ENCODE measurements around the gene SLC22A13.

SLC22A13 gene

DNA sequence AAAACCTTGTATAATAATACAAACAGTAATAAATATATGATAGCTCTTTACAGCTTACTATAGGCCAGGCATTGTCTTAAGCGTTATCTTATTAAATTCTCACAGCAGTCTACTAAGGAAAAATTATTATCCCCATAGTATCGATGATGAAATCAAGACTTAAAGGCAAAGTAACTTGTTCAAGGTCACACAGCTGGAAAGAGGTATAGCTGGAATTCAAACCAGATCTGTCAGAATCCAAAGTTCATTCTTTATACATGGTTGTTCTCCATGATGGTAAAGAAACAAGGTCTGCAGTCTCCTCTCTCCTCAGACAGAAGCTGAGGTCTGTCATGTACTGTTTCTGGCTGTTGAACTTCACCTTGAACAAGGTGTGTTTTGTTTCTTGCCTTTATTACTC lies 15.4 kb upstream of the SLC22A13 start:
- no peaks in the 10 kb centered on the region for H3K36me3 ChIP-seq (ENCODE audit: control insufficient read depth, insufficient read depth, low read length)
- H3K27me3 ChIP-seq (ENCODE audit: control insufficient read depth, insufficient read depth, low read length) = no peaks in the 10 kb centered on the region

DNA sequence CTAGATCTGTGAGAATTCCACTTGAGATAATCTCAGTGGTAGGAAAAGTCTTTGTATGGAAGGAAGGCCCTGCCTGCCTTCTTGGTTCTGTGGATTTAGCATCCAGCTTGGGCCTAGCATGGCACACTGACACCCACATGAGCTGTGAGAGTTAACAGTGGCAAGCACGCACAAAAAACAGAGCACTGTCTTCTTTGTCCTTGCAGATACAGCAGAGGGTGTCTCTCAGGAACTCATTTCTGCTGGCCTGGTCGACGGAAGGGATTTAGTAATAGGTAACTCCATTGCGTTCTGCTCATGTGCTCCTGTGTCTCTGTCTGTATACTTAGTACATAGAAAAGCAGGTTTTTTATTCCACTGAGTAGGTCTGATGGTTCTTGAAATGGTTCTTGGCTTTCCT lies 14.4 kb upstream of the SLC22A13 start:
- H3K27me3 ChIP-seq (ENCODE audit: control insufficient read depth, insufficient read depth, low read length) = no peaks in the 10 kb centered on the region
- TF ChIP-seq, protein P1, sequence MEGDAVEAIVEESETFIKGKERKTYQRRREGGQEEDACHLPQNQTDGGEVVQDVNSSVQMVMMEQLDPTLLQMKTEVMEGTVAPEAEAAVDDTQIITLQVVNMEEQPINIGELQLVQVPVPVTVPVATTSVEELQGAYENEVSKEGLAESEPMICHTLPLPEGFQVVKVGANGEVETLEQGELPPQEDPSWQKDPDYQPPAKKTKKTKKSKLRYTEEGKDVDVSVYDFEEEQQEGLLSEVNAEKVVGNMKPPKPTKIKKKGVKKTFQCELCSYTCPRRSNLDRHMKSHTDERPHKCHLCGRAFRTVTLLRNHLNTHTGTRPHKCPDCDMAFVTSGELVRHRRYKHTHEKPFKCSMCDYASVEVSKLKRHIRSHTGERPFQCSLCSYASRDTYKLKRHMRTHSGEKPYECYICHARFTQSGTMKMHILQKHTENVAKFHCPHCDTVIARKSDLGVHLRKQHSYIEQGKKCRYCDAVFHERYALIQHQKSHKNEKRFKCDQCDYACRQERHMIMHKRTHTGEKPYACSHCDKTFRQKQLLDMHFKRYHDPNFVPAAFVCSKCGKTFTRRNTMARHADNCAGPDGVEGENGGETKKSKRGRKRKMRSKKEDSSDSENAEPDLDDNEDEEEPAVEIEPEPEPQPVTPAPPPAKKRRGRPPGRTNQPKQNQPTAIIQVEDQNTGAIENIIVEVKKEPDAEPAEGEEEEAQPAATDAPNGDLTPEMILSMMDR (IDR thresholded peaks at IDR 0.05) = no peak
- H3K4me3 ChIP-seq (ENCODE audit: low read depth, low read length) = no peak overlapping the region
- no peaks in the 10 kb centered on the region for H3K79me2 ChIP-seq
- H3K4me1 ChIP-seq = no peaks in the 10 kb centered on the region
- no peak overlapping the region for H3K9ac ChIP-seq
- no peak overlapping the region for H3K27ac ChIP-seq
- no peak overlapping the region for H3K4me2 ChIP-seq (ENCODE audit: low read length)
- H3K9me3 ChIP-seq (ENCODE audit: control insufficient read depth, low read length) = no peaks in the 10 kb centered on the region
- no peaks in the 10 kb centered on the region for H3K36me3 ChIP-seq (ENCODE audit: control insufficient read depth, insufficient read depth, low read length)
- H2AFZ ChIP-seq = no peak overlapping the region

More for the DNA sequence above, 15.4 kb upstream of the SLC22A13 start:
- no peak overlapping the region for H2AFZ ChIP-seq
- H3K9me3 ChIP-seq (ENCODE audit: control insufficient read depth, low read length) = no peaks in the 10 kb centered on the region
- H3K27ac ChIP-seq = no peak overlapping the region
- TF ChIP-seq, protein P1 (IDR thresholded peaks at IDR 0.05) = no peak
- no peaks in the 10 kb centered on the region for H3K79me2 ChIP-seq
- H3K4me1 ChIP-seq = no peaks in the 10 kb centered on the region
- H3K9ac ChIP-seq = no peak overlapping the region
- no peak overlapping the region for H3K4me2 ChIP-seq (ENCODE audit: low read length)
- H3K4me3 ChIP-seq (ENCODE audit: low read depth, low read length) = no peak overlapping the region

DNA sequence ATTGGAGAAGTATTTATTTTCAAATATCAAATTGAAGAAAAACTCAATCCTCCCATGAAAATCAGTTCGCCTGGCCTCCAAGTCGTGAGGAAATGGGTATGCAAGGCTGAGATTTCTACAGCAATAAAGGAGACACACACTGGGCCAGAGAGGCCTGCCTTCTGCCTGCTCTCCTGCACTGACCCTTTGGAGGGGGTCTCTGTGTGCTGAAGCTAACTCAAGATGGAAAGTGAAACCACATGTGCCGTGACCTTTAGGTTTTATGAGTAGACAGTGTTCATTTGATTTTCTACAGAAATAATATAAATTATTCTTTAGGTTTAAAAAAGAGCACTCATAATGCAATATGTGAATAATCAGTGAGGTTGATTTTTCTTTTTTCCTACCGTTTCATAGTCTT lies 11.9 kb upstream of the SLC22A13 start:
- TF ChIP-seq, protein P1 (IDR thresholded peaks at IDR 0.05) = no peak
- H3K27ac ChIP-seq = no peak overlapping the region
- no peaks in the 10 kb centered on the region for H3K27me3 ChIP-seq (ENCODE audit: control insufficient read depth, insufficient read depth, low read length)
- H2AFZ ChIP-seq = no peak overlapping the region
- H3K9me3 ChIP-seq (ENCODE audit: control insufficient read depth, low read length) = no peaks in the 10 kb centered on the region
- no peaks in the 10 kb centered on the region for H3K79me2 ChIP-seq
- H3K4me3 ChIP-seq (ENCODE audit: low read depth, low read length) = no peak overlapping the region
- H3K4me2 ChIP-seq (ENCODE audit: low read length) = no peak overlapping the region
- H3K36me3 ChIP-seq (ENCODE audit: control insufficient read depth, insufficient read depth, low read length) = no peaks in the 10 kb centered on the region
- H3K4me1 ChIP-seq = no peaks in the 10 kb centered on the region
- H3K9ac ChIP-seq = no peak overlapping the region

DNA sequence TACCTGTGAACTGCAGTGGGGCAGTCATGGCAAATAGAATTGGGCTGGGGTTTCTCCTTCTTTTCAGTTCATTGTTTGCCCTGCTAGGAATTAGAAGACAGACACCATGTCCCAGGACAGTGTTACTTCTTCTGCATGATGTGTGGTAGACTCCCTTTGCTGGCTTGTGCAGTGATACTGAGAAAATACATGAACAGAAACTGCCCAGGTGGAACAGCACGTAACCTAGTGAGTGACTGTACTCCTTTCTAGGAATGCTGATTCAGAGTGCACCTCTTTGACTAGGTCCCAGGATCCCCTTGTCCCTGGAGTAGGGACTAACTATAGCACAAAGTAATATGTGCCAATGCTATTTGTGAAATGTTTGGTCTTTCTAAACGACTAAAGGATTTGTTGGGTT lies 10.7 kb upstream of the SLC22A13 start:
- Histone ChIP-seq H3K9ac (no peak overlapping the region), H3K36me3 (ENCODE audit: control insufficient read depth, insufficient read depth, low read length) (no peaks in the 10 kb centered on the region), H3K9me3 (ENCODE audit: control insufficient read depth, low read length) (no peaks in the 10 kb centered on the region), H2AFZ (no peak overlapping the region), H3K27ac (no peak overlapping the region), H3K79me2 (no peaks in the 10 kb centered on the region), H3K27me3 (ENCODE audit: control insufficient read depth, insufficient read depth, low read length) (no peaks in the 10 kb centered on the region), H3K4me2 (ENCODE audit: low read length) (no peak overlapping the region), H3K4me1 (no peaks in the 10 kb centered on the region), H3K4me3 (ENCODE audit: low read depth, low read length) (no peak overlapping the region)
- TF ChIP-seq, protein P1 (IDR thresholded peaks at IDR 0.05) = no peak

DNA sequence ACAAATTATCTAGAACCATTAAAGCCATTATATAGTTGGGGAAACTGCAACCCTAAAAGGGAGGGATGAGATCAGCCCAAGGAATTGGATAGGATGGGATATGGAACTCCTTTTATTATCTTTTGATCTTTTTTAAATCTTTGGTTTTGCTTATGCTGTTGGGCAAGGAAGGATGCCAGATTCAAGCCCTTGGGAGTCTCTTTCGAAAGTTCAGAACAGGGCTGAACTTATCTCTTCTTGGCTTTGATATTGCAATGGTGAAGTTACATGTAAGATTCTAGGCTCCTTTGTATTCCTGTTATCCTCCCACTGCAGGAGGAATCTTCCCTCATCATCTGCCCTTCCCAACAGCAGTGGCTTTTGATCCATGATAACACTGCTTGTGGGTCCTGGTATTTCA lies 10.0 kb upstream of the SLC22A13 start:
- Histone ChIP-seq H3K4me1 (no peaks in the 10 kb centered on the region), H3K4me3 (ENCODE audit: low read depth, low read length) (no peak overlapping the region), H3K36me3 (ENCODE audit: control insufficient read depth, insufficient read depth, low read length) (no peaks in the 10 kb centered on the region), H2AFZ (no peak overlapping the region), H3K4me2 (ENCODE audit: low read length) (no peak overlapping the region), H3K27ac (no peak overlapping the region), H3K27me3 (ENCODE audit: control insufficient read depth, insufficient read depth, low read length) (no peaks in the 10 kb centered on the region), H3K79me2 (no peaks in the 10 kb centered on the region), H3K9me3 (ENCODE audit: control insufficient read depth, low read length) (no peaks in the 10 kb centered on the region), H3K9ac (no peak overlapping the region)
- TF ChIP-seq, protein P1 (IDR thresholded peaks at IDR 0.05) = no peak

All from parathyroid adenoma (tissue), 2 donors.